ENCODE data around the gene SPDYE18.
"Not testable (repeated sequence)": the region's sequence is repeated elsewhere in the genome, so short reads cannot be mapped to it uniquely, and the experiment has no call there.

Gene SPDYE18

DNA sequence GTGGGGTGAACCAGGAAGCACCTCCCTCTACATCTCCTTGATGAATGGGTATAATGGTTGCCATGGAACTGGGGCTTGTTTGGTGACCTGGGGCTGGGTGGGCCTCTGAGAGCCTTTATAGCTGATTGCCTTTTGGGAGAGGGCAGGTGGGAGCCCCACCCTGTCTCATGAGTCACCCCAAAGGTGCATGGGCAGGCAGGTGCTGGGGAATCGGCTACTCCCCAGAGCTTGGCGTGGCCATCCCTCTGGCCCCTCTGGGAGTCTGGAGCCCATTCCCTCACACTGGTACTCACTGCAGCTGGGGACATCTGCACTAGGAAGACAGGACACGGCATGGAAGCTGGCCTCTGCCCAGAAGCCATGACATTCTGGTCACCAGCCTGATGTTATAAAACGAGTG lies at the start of gene SPDYE18:
Gene SPDYE18 (minus strand): TSS at position 2 of the 400 bp plus-strand sequence. CDS start 2,046 bp downstream, outside the sequence.
- DNase-seq (ENCODE audit: insufficient read length, low spot score); FAIRE-seq: not testable (repeated sequence)

DNA sequence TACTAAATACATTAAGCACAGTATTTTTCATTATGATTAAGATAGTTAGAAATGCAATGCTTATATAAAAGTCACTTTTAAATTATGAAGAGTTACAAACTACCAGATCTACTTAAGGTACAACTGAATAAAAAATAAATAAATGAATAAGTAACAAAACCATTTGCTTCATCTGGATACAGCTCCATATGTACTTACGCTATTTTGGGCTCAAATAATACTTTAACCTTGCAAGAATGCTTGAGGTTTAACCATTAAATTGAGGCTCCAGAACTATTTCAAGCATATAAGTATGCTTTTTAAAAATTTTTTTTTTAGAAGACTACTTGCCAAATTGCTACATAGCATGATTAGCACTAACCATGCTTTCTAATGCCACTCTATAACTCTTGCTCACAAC lies 46.0 kb upstream of the SPDYE18 start:
- not testable (repeated sequence) for DNase-seq (ENCODE audit: insufficient read length, low spot score); FAIRE-seq

DNA sequence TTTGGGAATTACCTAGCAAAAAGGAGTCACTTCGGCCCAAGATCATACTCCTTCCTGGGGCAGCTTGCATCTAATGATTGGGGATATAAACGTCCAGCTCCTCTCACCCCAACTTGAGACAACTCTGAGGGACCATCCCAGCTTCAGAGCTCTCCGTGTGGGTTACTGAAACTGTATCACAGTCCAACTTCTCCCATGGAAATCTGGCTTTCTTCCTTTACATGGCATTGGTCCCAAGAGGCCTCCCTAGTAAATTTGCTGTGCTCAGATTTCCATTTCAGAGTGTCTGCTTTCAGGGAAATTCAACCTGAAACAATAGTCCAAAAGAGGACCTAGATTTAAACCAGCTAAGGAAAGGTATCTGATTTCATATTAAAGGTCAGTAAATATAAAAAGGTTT lies 45.3 kb upstream of the SPDYE18 start:
- not testable (repeated sequence) for DNase-seq (ENCODE audit: insufficient read length, low spot score); FAIRE-seq

DNA sequence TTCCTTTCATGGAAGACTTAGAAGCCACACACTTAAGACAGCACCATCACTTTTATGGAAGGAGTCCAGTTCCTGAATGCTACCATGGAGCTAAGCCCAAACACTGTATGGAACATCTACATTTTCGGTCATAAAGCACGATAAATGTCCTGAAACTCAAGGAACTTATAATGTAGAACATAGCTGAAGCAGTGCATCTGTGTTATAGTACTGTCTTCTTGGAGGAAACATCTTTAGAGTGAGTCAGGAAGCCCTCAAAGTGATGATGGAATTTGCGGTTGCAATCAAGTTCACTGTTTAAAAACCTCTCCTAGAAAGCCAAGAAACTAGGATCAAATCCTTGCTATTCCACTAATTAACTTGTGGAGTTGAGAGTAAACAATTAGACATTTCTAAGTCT lies 43.5 kb upstream of the SPDYE18 start:
- DNase-seq (ENCODE audit: insufficient read length, low spot score); FAIRE-seq: not testable (repeated sequence)

DNA sequence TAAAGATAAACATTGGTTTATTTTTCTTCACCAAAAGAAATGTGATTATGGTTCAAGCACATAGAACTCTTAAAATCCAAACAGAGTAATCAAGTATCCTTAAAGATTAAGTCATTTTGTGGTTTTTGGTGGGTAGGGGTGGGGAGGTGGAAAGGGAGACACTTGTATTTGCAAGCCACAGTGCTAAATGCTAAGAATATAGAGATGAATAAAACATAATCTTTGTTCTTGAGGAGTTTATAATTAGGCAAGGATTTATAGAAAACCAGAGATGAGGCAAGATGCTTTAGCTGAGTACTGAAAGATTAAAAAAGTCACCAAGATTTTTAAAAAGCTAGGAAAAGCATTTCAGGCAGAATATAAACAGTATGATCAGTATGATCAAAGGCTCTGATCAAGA lies 40.3 kb upstream of the SPDYE18 start:
- not testable (repeated sequence) for FAIRE-seq

DNA sequence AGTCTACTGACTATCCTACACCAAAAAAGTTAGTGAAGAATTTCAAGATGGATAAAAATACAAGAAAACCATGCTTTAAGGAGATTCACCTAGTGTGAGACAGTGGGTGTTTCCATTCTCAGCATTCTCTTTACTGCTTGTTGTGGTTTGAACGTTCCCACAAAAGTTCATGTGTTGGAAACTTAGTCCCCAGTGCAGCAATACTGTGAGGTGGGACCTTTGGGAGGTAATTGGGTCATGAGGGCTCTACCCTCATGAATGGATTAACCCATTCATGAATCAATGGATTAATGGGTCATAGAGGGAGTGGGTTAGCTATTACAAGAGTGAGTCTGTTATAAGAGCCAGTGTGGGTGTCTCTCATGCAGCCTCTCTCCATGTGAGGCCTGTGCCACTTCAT lies 38.8 kb upstream of the SPDYE18 start:
- FAIRE-seq; DNase-seq (ENCODE audit: insufficient read length, low spot score): not testable (repeated sequence)

More for the DNA sequence above, 40.3 kb upstream of the SPDYE18 start:
- DNase-seq (ENCODE audit: insufficient read length, low spot score): not testable (repeated sequence)

DNA sequence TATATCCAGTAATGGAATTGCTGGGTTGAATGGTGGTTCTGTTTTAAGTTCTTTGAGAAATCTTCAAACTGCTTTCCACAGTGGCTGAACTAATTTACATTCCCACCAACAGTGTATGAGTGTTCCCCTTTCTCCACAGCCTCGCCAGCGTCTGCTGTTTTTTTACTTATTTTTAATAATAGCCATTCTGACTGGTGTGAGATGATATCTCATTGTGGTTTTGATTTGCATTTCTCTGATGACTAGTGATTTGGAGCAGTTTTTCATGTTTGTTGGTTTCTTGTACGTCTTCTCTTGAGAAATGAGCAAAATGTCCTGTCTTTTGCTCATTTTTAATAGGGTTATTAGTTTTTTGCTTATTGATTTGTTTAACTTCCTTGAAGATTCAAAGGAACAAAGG lies 38.1 kb upstream of the SPDYE18 start:
- not testable (repeated sequence) for FAIRE-seq; DNase-seq (ENCODE audit: insufficient read length, low spot score)

DNA sequence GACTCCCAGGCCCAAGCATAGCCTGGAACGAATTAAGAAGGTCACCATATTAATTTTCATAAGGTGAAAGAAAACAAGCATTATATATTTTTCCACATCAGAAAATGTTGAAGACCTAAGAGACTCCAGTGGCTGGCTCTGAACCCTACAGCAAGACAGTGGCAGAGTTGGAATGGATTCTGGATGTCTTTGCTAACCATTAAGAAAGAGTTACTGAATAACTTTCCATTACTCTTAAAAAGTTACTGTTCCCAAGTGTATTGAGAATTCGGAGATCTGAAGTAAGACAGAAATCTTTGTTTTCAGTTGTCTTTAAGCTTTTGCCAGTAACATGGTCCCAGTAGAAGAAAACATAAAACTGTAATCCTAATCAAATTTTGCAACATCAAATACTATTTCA lies 29.9 kb upstream of the SPDYE18 start:
- not testable (repeated sequence) for FAIRE-seq; DNase-seq (ENCODE audit: insufficient read length, low spot score)

DNA sequence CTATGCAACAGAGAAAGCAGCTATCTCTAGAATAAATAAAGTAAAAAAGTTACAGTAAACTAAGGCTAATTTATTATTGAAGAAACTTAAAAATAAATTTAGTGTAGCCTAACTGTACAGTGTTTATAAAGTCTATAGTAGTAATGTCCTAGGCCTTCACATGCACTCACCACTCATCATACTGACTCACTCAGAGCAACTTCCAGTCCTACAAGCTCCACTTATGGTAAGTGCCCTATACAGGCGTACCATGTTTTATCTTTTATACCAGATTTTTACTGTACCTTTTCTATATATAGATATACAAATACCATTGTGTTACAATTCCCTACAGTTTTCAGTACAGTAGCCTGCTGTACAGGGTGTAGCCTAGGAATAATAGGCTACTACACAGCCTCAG lies 19.8 kb upstream of the SPDYE18 start:
- not testable (repeated sequence) for FAIRE-seq; DNase-seq (ENCODE audit: insufficient read length, low spot score)

- FAIRE-seq: not testable (repeated sequence)
These were observed 17.9 kb upstream of the SPDYE18 start for GRCh38 chr7:77080236-77080635.

GRCh38 chr7:77079624-77080023 lies 17.3 kb upstream of the SPDYE18 start:
- DNase-seq (ENCODE audit: insufficient read length, low spot score); FAIRE-seq: not testable (repeated sequence)

More at GRCh38 chr7:77080236-77080635, 17.9 kb upstream of the SPDYE18 start:
- DNase-seq (ENCODE audit: insufficient read length, low spot score): not testable (repeated sequence)

GRCh38 chr7:77079112-77079511 lies 16.8 kb upstream of the SPDYE18 start:
- FAIRE-seq; DNase-seq (ENCODE audit: insufficient read length, low spot score): not testable (repeated sequence)

- DNase-seq (ENCODE audit: insufficient read length, low spot score); FAIRE-seq: not testable (repeated sequence)
These were observed 14.7 kb upstream of the SPDYE18 start for GRCh38 chr7:77077060-77077459.

DNA sequence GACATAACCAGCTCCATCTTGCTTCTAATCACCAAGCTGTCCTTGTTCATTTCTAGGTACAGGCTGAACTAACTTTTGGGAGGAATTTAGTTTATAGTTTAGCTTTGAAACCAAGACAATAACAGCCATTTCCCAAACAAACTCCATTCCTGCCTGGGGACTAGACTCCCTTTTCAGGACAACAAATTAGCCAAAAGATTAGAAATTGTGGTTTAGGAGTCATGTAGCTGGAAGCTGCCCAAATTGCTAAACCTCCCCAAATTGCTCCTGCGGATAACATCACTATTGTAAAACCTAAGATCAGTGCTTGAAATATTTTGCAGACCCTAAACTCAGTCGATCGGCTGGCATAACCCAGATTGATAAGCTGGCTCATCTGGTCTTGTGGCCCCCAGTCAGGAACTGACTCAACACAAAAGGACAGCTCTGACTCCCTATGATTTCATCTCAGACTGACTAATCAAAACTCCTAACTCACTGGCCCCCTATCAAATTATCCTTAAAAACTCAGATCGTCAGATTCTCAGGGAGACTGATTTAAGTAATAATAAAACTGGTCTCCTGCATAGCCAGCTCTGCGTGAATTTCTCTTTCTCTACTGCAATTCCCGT lies 12.5 kb upstream of the SPDYE18 start:
- DNase-seq (ENCODE audit: insufficient read length, low spot score); FAIRE-seq: not testable (repeated sequence)

- not testable (repeated sequence) for DNase-seq (ENCODE audit: insufficient read length, low spot score); FAIRE-seq
These were observed 8.8 kb upstream of the SPDYE18 start for GRCh38 chr7:77071108-77071507.

DNA sequence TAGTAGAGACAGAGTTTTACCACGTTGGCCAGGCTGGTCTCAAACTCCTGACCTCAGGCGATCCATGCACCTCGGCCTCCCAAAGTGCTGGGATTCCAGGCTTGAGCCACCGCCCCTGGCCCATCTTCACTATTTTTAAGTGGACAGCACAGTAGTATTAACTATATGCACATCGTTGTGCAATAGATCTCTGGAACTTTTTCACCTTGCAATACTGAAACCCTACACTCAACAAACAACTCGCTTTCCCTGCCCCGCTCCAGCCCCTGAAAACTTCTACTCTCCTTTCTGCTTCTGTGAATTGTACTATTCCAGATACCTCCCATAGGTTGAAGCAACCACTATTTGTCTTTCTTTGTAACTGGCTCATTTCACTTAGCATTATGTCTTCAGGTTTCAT lies 3.5 kb upstream of the SPDYE18 start:
- FAIRE-seq: not testable (repeated sequence)

GRCh38 chr7:77063732-77064131 lies 1.4 kb upstream of the SPDYE18 start:
- not testable (repeated sequence) for FAIRE-seq; DNase-seq (ENCODE audit: insufficient read length, low spot score)

More for the DNA sequence above, 3.5 kb upstream of the SPDYE18 start:
- not testable (repeated sequence) for DNase-seq (ENCODE audit: insufficient read length, low spot score)

- not testable (repeated sequence) for FAIRE-seq; DNase-seq (ENCODE audit: insufficient read length, low spot score)
These were observed 30.1 kb downstream of the SPDYE18 start, which contains the start of gene SPDYE17 for GRCh38 chr7:77032261-77032660. TSS of gene SPDYE17 (minus strand) at chr7:77032361. CDS start at chr7:77030570, 1,791 bp downstream.

GRCh38 chr7:77026349-77026748 lies 36.0 kb downstream of the SPDYE18 start:
- not testable (repeated sequence) for FAIRE-seq; DNase-seq (ENCODE audit: insufficient read length, low spot score)

GRCh38 chr7:77010074-77010680 lies 52.2 kb downstream of the SPDYE18 start:
- FAIRE-seq: not testable (repeated sequence)

GRCh38 chr7:77008000-77008399 lies 54.4 kb downstream of the SPDYE18 start:
- FAIRE-seq; DNase-seq (ENCODE audit: insufficient read length, low spot score): not testable (repeated sequence)

More at GRCh38 chr7:77010074-77010680, 52.2 kb downstream of the SPDYE18 start:
- not testable (repeated sequence) for DNase-seq (ENCODE audit: insufficient read length, low spot score)

Data from HTR-8/SVneo (cell line).